Fibroblast of mammary gland (primary cell): ENCODE measurements around the gene PPP4R1.

Experiments
- DNase-seq: peaks from one replicate; pipeline ENCODE4 v3.0.0-alpha.2; 2010; ENCODE audit warnings: low read depth
- H3K4me3 ChIP-seq: 2 replicates; pipeline ENCODE4 v1.5.1; 2011; ENCODE audit warnings: low read depth, mild to moderate bottlenecking, low read length, moderate library complexity; ENCODE audit not compliant: control insufficient read depth
- TF ChIP-seq, protein P1 (sequence below): conservative IDR thresholded peaks from 2 replicates; pipeline ENCODE4 v1.5.1; 2011; ENCODE audit warnings: low read depth, low read length, inconsistent platforms; ENCODE audit not compliant: control insufficient read depth, insufficient read depth

PPP4R1 gene

GRCh38 chr18:9568186-9568585 is 46.2 kb downstream of the PPP4R1 start:
- H3K4me3 ChIP-seq, result no peak overlapping the region
- TF ChIP-seq, protein P1, sequence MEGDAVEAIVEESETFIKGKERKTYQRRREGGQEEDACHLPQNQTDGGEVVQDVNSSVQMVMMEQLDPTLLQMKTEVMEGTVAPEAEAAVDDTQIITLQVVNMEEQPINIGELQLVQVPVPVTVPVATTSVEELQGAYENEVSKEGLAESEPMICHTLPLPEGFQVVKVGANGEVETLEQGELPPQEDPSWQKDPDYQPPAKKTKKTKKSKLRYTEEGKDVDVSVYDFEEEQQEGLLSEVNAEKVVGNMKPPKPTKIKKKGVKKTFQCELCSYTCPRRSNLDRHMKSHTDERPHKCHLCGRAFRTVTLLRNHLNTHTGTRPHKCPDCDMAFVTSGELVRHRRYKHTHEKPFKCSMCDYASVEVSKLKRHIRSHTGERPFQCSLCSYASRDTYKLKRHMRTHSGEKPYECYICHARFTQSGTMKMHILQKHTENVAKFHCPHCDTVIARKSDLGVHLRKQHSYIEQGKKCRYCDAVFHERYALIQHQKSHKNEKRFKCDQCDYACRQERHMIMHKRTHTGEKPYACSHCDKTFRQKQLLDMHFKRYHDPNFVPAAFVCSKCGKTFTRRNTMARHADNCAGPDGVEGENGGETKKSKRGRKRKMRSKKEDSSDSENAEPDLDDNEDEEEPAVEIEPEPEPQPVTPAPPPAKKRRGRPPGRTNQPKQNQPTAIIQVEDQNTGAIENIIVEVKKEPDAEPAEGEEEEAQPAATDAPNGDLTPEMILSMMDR, result no peak
- DNase-seq, result no peak

DNA sequence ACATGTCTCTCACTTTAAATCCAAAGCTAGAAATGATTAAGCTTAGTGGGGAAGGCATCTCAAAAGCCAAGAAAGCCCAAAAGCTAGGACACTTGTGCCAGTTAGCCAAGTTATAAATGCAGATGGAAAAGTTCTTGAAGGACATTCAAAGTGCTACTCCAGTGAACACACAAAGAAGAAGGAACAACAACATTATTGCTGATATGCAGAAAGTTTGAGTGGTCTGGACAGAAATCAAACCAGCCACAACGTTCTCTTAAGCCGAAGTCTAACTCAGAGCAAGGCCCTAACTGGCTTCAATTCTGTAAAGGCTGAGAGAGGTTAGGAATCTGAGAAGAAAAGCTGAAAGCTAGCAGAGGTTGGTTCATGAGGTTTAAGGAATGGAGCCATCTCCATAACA is 49.0 kb downstream of the PPP4R1 start:
- DNase-seq, result no peak
- TF ChIP-seq, protein P1, result no peak
- H3K4me3 ChIP-seq, result no peak overlapping the region

DNA sequence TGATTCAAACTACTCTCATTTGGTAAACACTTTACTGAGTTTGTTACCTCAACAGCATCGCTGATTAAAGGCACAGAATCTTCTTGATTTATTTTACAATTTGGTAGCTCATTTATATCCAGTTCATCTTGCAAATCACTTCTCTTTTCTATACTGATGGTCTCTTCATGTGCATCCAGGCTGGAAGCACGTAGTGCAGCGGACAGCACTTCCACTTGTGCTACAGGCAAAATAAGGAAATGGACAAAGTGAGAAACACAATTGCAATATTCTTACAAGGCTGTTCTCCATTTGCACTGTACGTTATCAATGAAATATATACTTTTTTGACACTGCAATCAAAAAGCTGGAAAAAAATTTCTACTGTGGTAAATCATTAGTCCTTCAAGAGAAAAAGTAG is 51.0 kb downstream of the PPP4R1 start:
- H3K4me3 ChIP-seq, result no peak overlapping the region
- no peak for DNase-seq
- TF ChIP-seq, protein P1, result no peak

- TF ChIP-seq, protein P1, result no peak
- DNase-seq, result no peak
- no peak overlapping the region for H3K4me3 ChIP-seq
These were observed 51.8 kb downstream of the PPP4R1 start for GRCh38 chr18:9562584-9562983.

GRCh38 chr18:9561759-9562158 is 52.6 kb downstream of the PPP4R1 start:
- TF ChIP-seq, protein P1, result no peak
- DNase-seq, result no peak
- H3K4me3 ChIP-seq, result no peak overlapping the region

DNA sequence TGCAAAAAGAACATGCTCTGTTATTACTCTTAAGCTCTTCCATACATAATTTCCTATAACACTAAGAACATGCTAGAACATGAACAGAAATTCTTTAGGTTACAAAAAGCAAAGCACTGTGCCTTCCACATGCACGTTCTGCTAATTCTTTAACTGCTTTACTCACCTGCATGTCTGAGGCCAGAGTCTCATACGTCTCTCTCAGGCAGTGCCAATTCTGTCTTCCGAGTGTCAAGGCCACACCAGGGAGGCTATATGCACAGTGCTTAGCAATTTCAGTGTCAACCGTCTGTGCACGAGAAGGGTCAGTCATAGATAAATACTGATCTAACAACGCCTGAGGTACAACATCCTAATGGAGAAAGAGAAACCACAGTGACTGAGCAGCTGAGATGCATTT is 55.1 kb downstream of the PPP4R1 start:
- no peak for DNase-seq
- TF ChIP-seq, protein P1, result no peak
- no peak overlapping the region for H3K4me3 ChIP-seq

DNA sequence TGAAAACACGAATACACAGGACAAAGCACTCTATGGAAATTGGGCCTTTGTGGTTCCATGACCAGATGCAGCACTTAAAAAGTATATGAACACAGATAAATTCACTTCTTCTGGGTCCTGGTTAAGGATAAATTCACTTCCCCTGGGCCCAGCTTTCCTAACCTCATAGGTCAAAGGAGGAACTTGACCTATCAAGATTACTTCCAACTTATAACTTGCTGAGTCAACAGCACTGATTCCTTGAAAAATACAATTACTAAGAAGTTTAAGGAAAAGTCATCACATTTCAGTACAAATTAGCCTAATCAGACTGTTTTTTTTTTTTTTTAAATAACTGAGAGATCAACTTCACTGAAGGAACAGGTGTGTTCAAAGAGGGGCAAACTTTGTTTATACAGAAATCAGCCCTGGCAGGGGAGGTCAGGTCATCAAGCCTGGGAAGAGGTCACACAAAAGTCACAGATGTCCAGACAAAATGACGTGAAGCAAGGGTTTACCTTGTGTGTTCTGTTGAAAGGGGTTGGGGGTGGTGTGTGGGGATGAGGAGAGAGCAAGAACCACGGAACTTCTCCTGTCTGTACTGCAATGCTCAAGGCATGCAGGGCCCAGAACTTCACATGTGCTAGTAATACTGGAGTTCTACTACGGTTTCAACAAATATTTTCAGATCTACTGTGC is 55.8 kb downstream of the PPP4R1 start:
- no peak for DNase-seq
- TF ChIP-seq, protein P1, result no peak
- no peak overlapping the region for H3K4me3 ChIP-seq
